ENCODE data around the gene ZSWIM9.

DNA sequence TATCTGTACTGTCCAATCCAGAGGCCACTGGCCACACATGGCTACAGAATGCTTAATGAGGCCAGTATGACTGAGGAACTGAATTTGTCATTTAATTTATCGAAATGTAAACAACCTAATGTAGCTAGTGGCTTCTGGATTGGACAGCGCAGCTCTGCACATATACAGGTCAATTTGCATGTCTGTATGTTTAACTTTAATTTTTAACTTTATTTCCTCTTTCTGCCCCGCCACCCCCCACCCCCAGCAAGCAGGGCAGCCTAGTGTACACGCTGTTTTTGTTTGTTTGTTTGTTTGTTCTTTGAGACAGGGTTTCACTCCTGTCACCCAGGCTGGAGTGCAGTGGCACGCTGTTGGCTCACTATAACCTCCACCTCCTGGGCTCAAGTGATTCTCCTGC, 15.5 kb downstream of the ZSWIM9 start:
- TF ChIP-seq, protein P1, sequence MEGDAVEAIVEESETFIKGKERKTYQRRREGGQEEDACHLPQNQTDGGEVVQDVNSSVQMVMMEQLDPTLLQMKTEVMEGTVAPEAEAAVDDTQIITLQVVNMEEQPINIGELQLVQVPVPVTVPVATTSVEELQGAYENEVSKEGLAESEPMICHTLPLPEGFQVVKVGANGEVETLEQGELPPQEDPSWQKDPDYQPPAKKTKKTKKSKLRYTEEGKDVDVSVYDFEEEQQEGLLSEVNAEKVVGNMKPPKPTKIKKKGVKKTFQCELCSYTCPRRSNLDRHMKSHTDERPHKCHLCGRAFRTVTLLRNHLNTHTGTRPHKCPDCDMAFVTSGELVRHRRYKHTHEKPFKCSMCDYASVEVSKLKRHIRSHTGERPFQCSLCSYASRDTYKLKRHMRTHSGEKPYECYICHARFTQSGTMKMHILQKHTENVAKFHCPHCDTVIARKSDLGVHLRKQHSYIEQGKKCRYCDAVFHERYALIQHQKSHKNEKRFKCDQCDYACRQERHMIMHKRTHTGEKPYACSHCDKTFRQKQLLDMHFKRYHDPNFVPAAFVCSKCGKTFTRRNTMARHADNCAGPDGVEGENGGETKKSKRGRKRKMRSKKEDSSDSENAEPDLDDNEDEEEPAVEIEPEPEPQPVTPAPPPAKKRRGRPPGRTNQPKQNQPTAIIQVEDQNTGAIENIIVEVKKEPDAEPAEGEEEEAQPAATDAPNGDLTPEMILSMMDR (IDR thresholded peaks at IDR 0.05; ENCODE audit: poor library complexity): no peak
- TF ChIP-seq EZH2 (IDR thresholded peaks at IDR 0.05; ENCODE audit: borderline replicate concordance) (no peak), EZH2phosphoT487 (IDR thresholded peaks at IDR 0.05; ENCODE audit: low read depth, severe bottlenecking, unreplicated experiment) (no peak)
